HL-60 (cell line): ENCODE data around the gene PRG2.

Source experiments
- DNase-seq, 2 experiments: peaks; one replicate each; pipeline ENCODE4 v3.0.0-alpha.2; 2010 to 2020; ENCODE audit warnings: low read depth in 1 of 2, low spot score in 1 of 2
- H3K27ac ChIP-seq: fragments of 250-450 bp; sonication (Bioruptor Pico); replicated peaks from 2 replicates; pipeline ENCODE4 v1.5.1; 2020; ENCODE audit warnings: mild to moderate bottlenecking, moderate library complexity
- H3K27me3 ChIP-seq: fragments of 250-450 bp; sonication (Bioruptor Pico); 2 replicates; pipeline ENCODE4 v1.5.1; 2021; ENCODE audit warnings: mild to moderate bottlenecking, moderate library complexity; ENCODE audit not compliant: insufficient read depth, poor library complexity, severe bottlenecking
- H3K4me3 ChIP-seq: replicated peaks from 2 replicates; pipeline ENCODE4 v1.5.1; 2011; ENCODE audit warnings: mild to moderate bottlenecking, control low read depth, low read length; ENCODE audit not compliant: insufficient read depth
- CTCF ChIP-seq: IDR thresholded peaks from one replicate; pipeline ENCODE4 v1.5.1; 2011; ENCODE audit warnings: low read length, control low read depth, inconsistent platforms; ENCODE audit not compliant: insufficient read depth
- GABPA ChIP-seq: IDR thresholded peaks from 2 replicates; pipeline ENCODE4 v1.6.1; 2012; ENCODE audit warnings: low read depth
- POLR2AphosphoS5 ChIP-seq: IDR thresholded peaks from 2 replicates; pipeline ENCODE4 v1.6.1; 2012; ENCODE audit warnings: low read depth
- REST ChIP-seq: IDR thresholded peaks from 2 replicates; pipeline ENCODE4 v1.6.1; 2012; ENCODE audit warnings: low read depth; ENCODE audit not compliant: insufficient replicate concordance
- SPI1 ChIP-seq: IDR thresholded peaks from 2 replicates; pipeline ENCODE4 v1.6.1; 2012; ENCODE audit warnings: low read depth, mild to moderate bottlenecking, borderline replicate concordance

PRG2 gene

GRCh38 chr11:57426929-57427726 lies 36.7 kb upstream of the PRG2 start, which contains the start of gene SLC43A3:
TSS of gene SLC43A3 (minus strand) at chr11:57427121. CDS start at chr11:57426172, 949 bp downstream.
- Histone ChIP-seq H3K27me3 (no peaks in the 10 kb centered on the region), H3K4me3 (peak within 1 kb of the TSS; percentile 51), H3K27ac (peak within 1 kb of the TSS; percentile 96)
- TF ChIP-seq GABPA = peak; percentile 31; the same call in 1 of the 2 replicates
- peak; percentile 84; the same call in 1 of the 2 replicates for TF ChIP-seq SPI1
- peak; percentile 7 for TF ChIP-seq REST
- no peak for TF ChIP-seq CTCF
- peak; percentile 79 for TF ChIP-seq POLR2AphosphoS5
- DNase-seq = peak; percentile 88 to 94

GRCh38 chr11:57426439-57426928 lies 36.0 kb upstream of the PRG2 start:
- H3K27ac ChIP-seq = peak overlapping the region; percentile 96
- no peak for DNase-seq
- no peaks in the 10 kb centered on the region for H3K27me3 ChIP-seq
- TF ChIP-seq SPI1 (no peak), POLR2AphosphoS5 (no peak), CTCF (no peak), GABPA (no peak), REST (no peak)
- peak overlapping the region; percentile 51 for H3K4me3 ChIP-seq

- Histone ChIP-seq H3K27me3 (no peaks in the 10 kb centered on the region), H3K27ac (peak overlapping the region; percentile 96), H3K4me3 (peak overlapping the region; percentile 51)
- no peak for TF ChIP-seq GABPA
- no peak for TF ChIP-seq REST
- no peak; the same call in 1 of the 2 replicates for TF ChIP-seq POLR2AphosphoS5
- no peak for TF ChIP-seq CTCF
- TF ChIP-seq SPI1 = no peak; the same call in 1 of the 2 replicates
- peak; percentile 30 to 63 for DNase-seq
Measured at GRCh38 chr11:57425565-57426438, 35.4 kb upstream of the PRG2 start.
